ENCODE data around the gene RASGRP3. TPM values are rescaled to one million over a fixed set of nuclear protein-coding genes. Genes with fewer than 3 reads are reported as not detected.

Gene RASGRP3
- total RNA-seq, 1 donor = 0.72 TPM

DNA sequence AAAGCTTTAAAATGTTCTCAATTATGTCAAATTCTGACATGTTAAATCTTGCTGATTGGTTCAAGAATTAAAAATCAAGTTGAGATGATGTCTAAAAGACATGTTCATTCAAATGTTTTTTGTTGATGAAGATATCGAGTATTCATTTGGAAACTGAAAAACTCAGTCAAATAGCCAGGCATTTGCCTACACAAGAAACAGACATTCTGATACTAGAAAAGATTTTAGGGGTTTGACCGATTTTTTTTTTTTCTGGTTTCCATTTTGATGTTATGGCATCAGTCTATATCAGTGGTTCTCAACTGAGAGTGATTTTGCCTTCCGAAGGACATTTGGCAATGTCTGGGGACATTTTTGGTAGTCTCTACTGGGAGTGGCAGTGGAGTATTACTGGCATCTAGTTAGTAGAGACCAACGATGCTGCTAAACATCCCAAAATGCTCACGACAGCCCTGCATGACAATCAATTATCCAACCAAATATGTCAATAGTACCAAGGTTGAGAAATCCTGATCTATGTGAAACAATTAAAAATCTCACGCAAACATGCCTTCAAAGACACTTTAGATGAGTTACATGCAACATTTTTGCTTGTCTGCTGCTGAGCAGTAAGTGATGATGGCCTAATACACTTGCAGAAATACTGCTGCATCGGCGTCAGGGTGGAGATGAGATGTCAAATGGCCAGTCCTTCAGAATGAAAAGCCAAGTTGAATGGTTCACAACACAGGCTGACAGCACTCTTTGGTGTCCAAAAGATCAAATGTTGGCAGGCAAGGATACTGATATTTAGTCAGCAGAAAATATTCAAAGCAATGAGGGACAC, 12.5 kb downstream of the RASGRP3 start:
- H3K4me3 ChIP-seq (ENCODE audit: insufficient read depth, low read length) = no peak overlapping the region
- H2AFZ ChIP-seq (ENCODE audit: low read length) = no peak overlapping the region
- no peaks in the 10 kb centered on the region for H3K9me3 ChIP-seq (ENCODE audit: low read depth, low read length)
- H3K27me3 ChIP-seq (ENCODE audit: insufficient read depth, low read length) = peaks cover 6% of the 10 kb centered on the region
- H3K4me2 ChIP-seq (ENCODE audit: insufficient read depth, low read length) = no peak overlapping the region
- no peak overlapping the region for H3K27ac ChIP-seq (ENCODE audit: low read depth, low read length)
- H3K36me3 ChIP-seq (ENCODE audit: insufficient read depth, low read length) = no peaks in the 10 kb centered on the region
- TF ChIP-seq, protein P1, sequence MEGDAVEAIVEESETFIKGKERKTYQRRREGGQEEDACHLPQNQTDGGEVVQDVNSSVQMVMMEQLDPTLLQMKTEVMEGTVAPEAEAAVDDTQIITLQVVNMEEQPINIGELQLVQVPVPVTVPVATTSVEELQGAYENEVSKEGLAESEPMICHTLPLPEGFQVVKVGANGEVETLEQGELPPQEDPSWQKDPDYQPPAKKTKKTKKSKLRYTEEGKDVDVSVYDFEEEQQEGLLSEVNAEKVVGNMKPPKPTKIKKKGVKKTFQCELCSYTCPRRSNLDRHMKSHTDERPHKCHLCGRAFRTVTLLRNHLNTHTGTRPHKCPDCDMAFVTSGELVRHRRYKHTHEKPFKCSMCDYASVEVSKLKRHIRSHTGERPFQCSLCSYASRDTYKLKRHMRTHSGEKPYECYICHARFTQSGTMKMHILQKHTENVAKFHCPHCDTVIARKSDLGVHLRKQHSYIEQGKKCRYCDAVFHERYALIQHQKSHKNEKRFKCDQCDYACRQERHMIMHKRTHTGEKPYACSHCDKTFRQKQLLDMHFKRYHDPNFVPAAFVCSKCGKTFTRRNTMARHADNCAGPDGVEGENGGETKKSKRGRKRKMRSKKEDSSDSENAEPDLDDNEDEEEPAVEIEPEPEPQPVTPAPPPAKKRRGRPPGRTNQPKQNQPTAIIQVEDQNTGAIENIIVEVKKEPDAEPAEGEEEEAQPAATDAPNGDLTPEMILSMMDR (IDR thresholded peaks at IDR 0.05; ENCODE audit: extremely low read depth, low read depth, low read length) = no peak
- DNase-seq (ENCODE audit: insufficient read length, low spot score, missing footprints) = no peak
- H4K20me1 ChIP-seq (ENCODE audit: insufficient read depth, low read length) = no peaks in the 10 kb centered on the region
- peaks cover 12% of the 10 kb centered on the region for H3K4me1 ChIP-seq (ENCODE audit: insufficient read depth, low read length)
- no peaks in the 10 kb centered on the region for H3K79me2 ChIP-seq (ENCODE audit: insufficient read depth, low read length)

DNA sequence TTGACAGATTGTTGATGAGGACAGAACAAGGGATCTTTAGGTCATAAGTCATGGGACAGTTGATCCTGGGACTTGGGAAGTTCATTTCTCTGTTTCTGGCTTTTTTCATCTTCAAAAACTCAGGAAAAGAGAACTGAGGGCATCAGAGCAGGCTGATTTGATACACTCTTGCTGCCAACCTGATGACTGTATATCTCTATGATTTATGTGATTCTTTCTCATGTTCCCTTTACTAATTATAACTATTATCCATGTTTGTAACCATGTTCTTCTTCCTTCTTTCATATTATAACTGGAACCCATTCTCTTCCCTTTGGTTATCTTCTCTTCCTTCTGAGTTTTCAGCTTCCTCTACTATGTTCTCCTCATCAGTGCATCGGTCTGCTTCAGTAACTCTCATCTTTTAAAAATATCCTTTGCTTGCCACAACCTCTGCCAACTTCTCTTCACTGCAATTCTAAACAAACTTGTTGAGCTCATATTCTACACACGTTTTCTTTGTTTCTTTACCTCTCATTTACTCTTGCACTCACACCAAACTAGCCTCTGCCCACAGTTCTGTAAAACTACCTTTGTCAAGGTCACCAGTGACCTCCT, 13.5 kb downstream of the RASGRP3 start:
- Histone ChIP-seq H3K36me3 (ENCODE audit: insufficient read depth, low read length) (no peaks in the 10 kb centered on the region), H3K27me3 (ENCODE audit: insufficient read depth, low read length) (peaks cover 6% of the 10 kb centered on the region), H3K4me2 (ENCODE audit: insufficient read depth, low read length) (no peak overlapping the region), H3K27ac (ENCODE audit: low read depth, low read length) (no peak overlapping the region), H2AFZ (ENCODE audit: low read length) (no peak overlapping the region), H3K4me1 (ENCODE audit: insufficient read depth, low read length) (peaks cover 2% of the 10 kb centered on the region), H3K9me3 (ENCODE audit: low read depth, low read length) (no peaks in the 10 kb centered on the region), H4K20me1 (ENCODE audit: insufficient read depth, low read length) (no peaks in the 10 kb centered on the region), H3K79me2 (ENCODE audit: insufficient read depth, low read length) (no peaks in the 10 kb centered on the region), H3K4me3 (ENCODE audit: insufficient read depth, low read length) (no peak overlapping the region)
- TF ChIP-seq, protein P1 (IDR thresholded peaks at IDR 0.05; ENCODE audit: extremely low read depth, low read depth, low read length) = no peak
- DNase-seq (ENCODE audit: insufficient read length, low spot score, missing footprints) = no peak

DNA sequence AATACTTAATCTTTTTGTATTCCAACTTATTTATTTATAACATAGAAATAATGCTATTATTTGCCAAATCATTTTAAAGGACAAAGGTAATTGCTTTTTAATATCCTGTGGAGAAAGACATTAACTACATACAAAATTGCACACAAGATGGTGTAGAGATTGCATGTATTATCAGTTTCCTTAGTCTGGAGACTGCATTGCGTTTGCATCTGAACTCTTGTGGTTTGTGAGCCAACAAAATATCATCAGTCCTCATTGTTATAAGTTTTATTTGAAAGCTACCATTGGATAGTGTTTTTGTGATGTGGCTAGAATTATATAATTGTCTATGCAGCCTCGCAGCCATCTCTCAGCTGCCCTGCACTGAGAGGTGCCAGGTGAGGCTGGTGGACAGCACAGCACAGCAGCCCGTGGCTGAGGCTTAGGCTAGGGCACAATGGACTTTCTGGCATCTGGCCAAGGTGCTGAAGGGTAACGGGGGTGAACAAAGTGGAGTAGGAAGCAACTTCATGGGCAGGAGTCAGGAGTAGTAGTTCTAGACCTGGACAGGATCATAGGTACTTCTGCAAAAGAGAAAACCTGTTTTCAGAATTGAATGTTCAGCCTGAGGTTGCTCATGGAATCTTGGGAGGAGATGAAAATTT, 15.1 kb downstream of the RASGRP3 start:
- H3K4me2 ChIP-seq (ENCODE audit: insufficient read depth, low read length) = no peak overlapping the region
- H4K20me1 ChIP-seq (ENCODE audit: insufficient read depth, low read length) = no peaks in the 10 kb centered on the region
- TF ChIP-seq, protein P1 (IDR thresholded peaks at IDR 0.05; ENCODE audit: extremely low read depth, low read depth, low read length) = no peak
- H3K4me1 ChIP-seq (ENCODE audit: insufficient read depth, low read length) = no peaks in the 10 kb centered on the region
- H3K4me3 ChIP-seq (ENCODE audit: insufficient read depth, low read length) = no peak overlapping the region
- H3K27ac ChIP-seq (ENCODE audit: low read depth, low read length) = no peak overlapping the region
- peaks cover 6% of the 10 kb centered on the region for H3K27me3 ChIP-seq (ENCODE audit: insufficient read depth, low read length)
- no peak for DNase-seq (ENCODE audit: insufficient read length, low spot score, missing footprints)
- H3K79me2 ChIP-seq (ENCODE audit: insufficient read depth, low read length) = no peaks in the 10 kb centered on the region
- H3K9me3 ChIP-seq (ENCODE audit: low read depth, low read length) = no peaks in the 10 kb centered on the region
- no peak overlapping the region for H2AFZ ChIP-seq (ENCODE audit: low read length)
- H3K36me3 ChIP-seq (ENCODE audit: insufficient read depth, low read length) = no peaks in the 10 kb centered on the region
